Mesendoderm (in vitro differentiated cells): Measurements from ENCODE around the gene ANO4.
A peak's percentile ranks its signal among the peaks of the same experiment; 100 is the strongest.

ENCODE experiments used
- DNase-seq: peaks from one replicate; pipeline ENCODE4 v3.0.0; 2013
- H2AK5ac ChIP-seq: 2 replicates; pipeline ENCODE4 v1.6.1; 2013; ENCODE audit warnings: low read length, inconsistent platforms
- H2BK120ac ChIP-seq: 2 replicates; pipeline ENCODE4 v1.6.1; 2013; ENCODE audit warnings: low read depth, mild to moderate bottlenecking, low read length, moderate library complexity, mixed read lengths
- H2BK15ac ChIP-seq: replicated peaks from 2 replicates; pipeline ENCODE4 v1.6.1; 2013; ENCODE audit warnings: low read depth, mild to moderate bottlenecking, moderate library complexity
- H2BK5ac ChIP-seq: 2 replicates; pipeline ENCODE4 v1.6.1; 2013; ENCODE audit warnings: low read length, inconsistent platforms
- H3K18ac ChIP-seq: 2 replicates; pipeline ENCODE4 v1.6.1; 2013; ENCODE audit warnings: mild to moderate bottlenecking, low read length, mixed read lengths
- H3K23ac ChIP-seq: one replicate; pipeline ENCODE4 v1.6.1; 2013; ENCODE audit warnings: low read length
- H3K27ac ChIP-seq: 2 replicates; pipeline ENCODE4 v1.5.1; 2013; ENCODE audit warnings: low read depth, mild to moderate bottlenecking, inconsistent platforms, low read length, moderate library complexity
- H3K27me3 ChIP-seq: 2 replicates; pipeline ENCODE4 v1.6.1; 2013; ENCODE audit warnings: low read length, control low read depth, mild to moderate bottlenecking, inconsistent platforms; ENCODE audit not compliant: insufficient read depth, poor library complexity
- H3K36me3 ChIP-seq: 2 replicates; pipeline ENCODE4 v1.6.1; 2013; ENCODE audit warnings: low read length, inconsistent platforms; ENCODE audit not compliant: control insufficient read depth, insufficient read depth
- H3K4ac ChIP-seq: one replicate; pipeline ENCODE4 v1.6.1; 2013; ENCODE audit warnings: low read depth, mild to moderate bottlenecking, low read length, moderate library complexity
- H3K4me1 ChIP-seq: 2 replicates; pipeline ENCODE4 v1.6.1; 2013; ENCODE audit warnings: low read depth, low read length, inconsistent platforms; ENCODE audit not compliant: control insufficient read depth
- H3K4me2 ChIP-seq: 2 replicates; pipeline ENCODE4 v1.6.1; 2013; ENCODE audit warnings: low read length
- H3K4me3 ChIP-seq: 2 replicates; pipeline ENCODE4 v1.5.1; 2013; ENCODE audit warnings: mild to moderate bottlenecking, low read length
- H3K56ac ChIP-seq: one replicate; pipeline ENCODE4 v1.6.1; 2013; ENCODE audit warnings: low read length
- H3K79me1 ChIP-seq: 2 replicates; pipeline ENCODE4 v1.6.1; 2013; ENCODE audit warnings: low read length, inconsistent platforms
- H3K79me2 ChIP-seq: 2 replicates; pipeline ENCODE4 v1.6.1; 2013; ENCODE audit warnings: mild to moderate bottlenecking, low read length; ENCODE audit not compliant: control insufficient read depth, insufficient read depth
- H3K9ac ChIP-seq: 2 replicates; pipeline ENCODE4 v1.6.1; 2013; ENCODE audit warnings: low read length, inconsistent platforms
- H4K5ac ChIP-seq: one replicate; pipeline ENCODE4 v1.6.1; 2013; ENCODE audit warnings: low read length
- H4K8ac ChIP-seq: one replicate; pipeline ENCODE4 v1.6.1; 2013; ENCODE audit warnings: low read depth, mild to moderate bottlenecking, control low read depth, low read length, moderate library complexity
- WGBS: extraction: QIAGEN DNeasy Blood & Tissue Kit; methylation state at CpG from one replicate; pipeline ENCODE4 v1.1.7; 2013; ENCODE audit warnings: low lambda C conversion rate, missing lambda C conversion rate; ENCODE audit not compliant: insufficient coverage; ENCODE audit errors: extremely low coverage; 5-methylcytosine and 5-hydroxymethylcytosine counted together

Gene ANO4

DNA sequence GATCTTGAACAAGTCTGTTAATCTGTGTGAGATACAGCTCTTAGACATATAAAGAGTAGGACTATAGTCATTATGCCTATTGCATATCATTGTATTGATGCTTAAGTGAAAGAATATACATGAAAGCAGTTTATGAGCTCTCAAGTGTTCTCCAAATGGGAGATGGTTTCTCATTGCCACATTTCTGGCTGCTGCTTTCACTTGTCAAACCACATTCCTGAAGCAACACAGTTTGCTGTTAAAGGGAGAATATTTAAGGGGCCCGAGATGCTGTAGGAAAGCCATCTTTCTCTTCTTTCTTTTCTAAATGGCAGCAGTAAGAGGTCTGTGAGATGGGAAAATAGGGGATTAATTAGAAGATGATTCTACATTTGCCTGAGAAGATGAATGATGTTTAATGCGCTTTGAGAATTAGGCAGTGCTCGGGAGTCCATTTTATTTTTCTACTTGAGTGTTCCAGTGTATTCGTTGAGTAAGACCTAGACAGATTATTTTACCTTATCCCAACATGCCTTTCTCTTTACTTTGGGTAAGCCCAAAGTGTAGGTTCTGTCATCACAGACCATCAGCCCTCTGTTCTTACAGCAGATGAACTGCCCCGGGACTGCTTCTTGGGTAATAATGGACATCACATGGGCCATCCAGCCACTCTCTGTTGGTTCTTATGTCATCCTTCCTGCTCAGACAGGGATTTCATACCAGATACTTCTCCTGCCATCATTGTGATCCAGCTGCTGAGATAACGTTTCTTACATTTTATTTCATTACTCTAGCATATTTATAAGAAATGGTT, 35.6 kb downstream of the ANO4 start:
- Histone ChIP-seq H3K36me3 (no peaks in the 10 kb centered on the region), H4K8ac (no peak overlapping the region), H2AK5ac (no peak overlapping the region), H2BK120ac (no peak overlapping the region), H3K56ac (no peak overlapping the region), H3K18ac (no peak overlapping the region), H3K4ac (no peak overlapping the region), H3K4me2 (no peak overlapping the region), H3K23ac (no peak overlapping the region), H3K79me1 (no peaks in the 10 kb centered on the region), H3K27ac (no peak overlapping the region), H3K4me1 (no peaks in the 10 kb centered on the region), H3K4me3 (no peak overlapping the region), H3K27me3 (no peaks in the 10 kb centered on the region), H3K79me2 (no peaks in the 10 kb centered on the region), H3K9ac (no peak overlapping the region), H2BK5ac (no peak overlapping the region), H2BK15ac (no peak overlapping the region), H4K5ac (no peak overlapping the region)
- DNase-seq, result peak; percentile 45
- WGBS, result no CpG with 5 or more reads among the region's 6 CpGs

DNA sequence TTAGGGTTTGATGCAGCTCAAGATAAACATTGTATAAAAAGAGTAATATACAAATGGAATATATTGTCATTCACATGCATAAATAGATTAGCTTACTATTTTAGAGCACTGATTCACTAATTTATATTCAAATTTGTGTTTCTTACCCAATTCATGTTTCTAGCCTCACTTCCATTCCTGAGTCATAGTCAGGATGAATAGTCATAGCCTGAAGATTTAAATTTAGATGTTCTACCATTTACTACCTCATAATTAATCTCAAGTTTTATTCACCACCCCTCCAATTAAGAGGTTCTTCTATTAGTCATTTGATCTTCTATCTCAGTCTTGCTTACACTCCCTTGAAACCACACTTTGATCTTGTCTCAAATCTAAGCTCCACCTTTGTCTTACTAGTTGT, 38.7 kb downstream of the ANO4 start:
- Histone ChIP-seq H3K9ac (no peak overlapping the region), H4K5ac (no peak overlapping the region), H3K4ac (no peak overlapping the region), H3K23ac (no peak overlapping the region), H3K4me2 (no peak overlapping the region), H3K56ac (no peak overlapping the region), H2BK5ac (no peak overlapping the region), H4K8ac (no peak overlapping the region), H3K79me2 (no peaks in the 10 kb centered on the region), H2BK15ac (no peak overlapping the region), H3K79me1 (no peaks in the 10 kb centered on the region), H3K27ac (no peak overlapping the region), H3K4me1 (no peaks in the 10 kb centered on the region), H3K36me3 (no peaks in the 10 kb centered on the region), H2BK120ac (no peak overlapping the region), H2AK5ac (no peak overlapping the region), H3K4me3 (no peak overlapping the region), H3K27me3 (no peaks in the 10 kb centered on the region), H3K18ac (no peak overlapping the region)
- no peak for DNase-seq

DNA sequence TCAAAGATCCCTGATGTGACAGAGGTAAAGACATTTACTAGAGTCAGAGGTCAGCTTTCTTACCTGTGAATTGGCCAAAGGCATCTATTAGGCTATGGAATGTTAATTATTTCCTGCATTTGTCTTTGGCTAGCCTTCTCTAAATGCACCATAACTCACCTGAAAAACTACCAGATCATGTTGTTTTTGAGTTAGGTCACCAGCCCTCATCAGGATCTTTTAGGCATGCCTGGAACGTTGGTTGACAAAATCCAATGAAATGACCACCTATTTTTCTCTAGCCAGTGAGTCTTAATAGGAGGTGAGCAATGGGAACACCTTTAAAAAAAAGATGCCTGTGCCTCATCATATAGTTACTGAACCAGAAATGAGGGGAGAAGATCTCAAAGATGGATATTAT, 46.2 kb downstream of the ANO4 start:
- Histone ChIP-seq H3K4me2 (no peak overlapping the region), H4K8ac (no peak overlapping the region), H4K5ac (no peak overlapping the region), H3K27me3 (no peaks in the 10 kb centered on the region), H3K23ac (no peak overlapping the region), H3K4ac (no peak overlapping the region), H2BK120ac (no peak overlapping the region), H3K9ac (no peak overlapping the region), H3K4me1 (no peaks in the 10 kb centered on the region), H2AK5ac (no peak overlapping the region), H3K18ac (no peak overlapping the region), H3K79me1 (no peaks in the 10 kb centered on the region), H3K36me3 (no peaks in the 10 kb centered on the region), H2BK5ac (no peak overlapping the region), H2BK15ac (no peak overlapping the region), H3K4me3 (no peak overlapping the region), H3K79me2 (no peaks in the 10 kb centered on the region), H3K56ac (no peak overlapping the region), H3K27ac (no peak overlapping the region)
- peak; percentile 14 for DNase-seq
- no CpG with 5 or more reads among the region's 1 CpG for WGBS

DNA sequence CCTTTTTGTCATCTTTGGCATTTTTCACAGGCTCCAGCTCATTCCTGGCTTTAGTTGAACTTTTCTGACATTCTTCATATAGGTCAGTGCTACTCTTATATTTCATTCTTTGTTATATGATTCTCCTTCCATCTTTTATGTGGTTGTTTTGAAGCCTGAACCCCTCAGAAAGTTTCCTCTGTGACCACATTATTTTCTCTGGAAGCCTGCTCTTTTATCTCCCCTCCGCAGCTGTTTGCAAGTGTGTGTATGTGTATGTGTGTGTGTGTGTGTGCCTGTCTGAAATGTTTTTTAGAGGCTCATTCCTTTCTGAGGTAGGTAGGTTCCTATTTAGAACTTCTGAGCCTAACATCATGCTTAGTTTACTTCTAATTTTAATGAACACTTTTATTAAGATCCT, 47.6 kb downstream of the ANO4 start:
- WGBS, result no CpG with 5 or more reads among the region's 1 CpG
- Histone ChIP-seq H2BK15ac (no peak overlapping the region), H3K79me2 (no peaks in the 10 kb centered on the region), H3K4me2 (no peak overlapping the region), H2AK5ac (no peak overlapping the region), H4K8ac (no peak overlapping the region), H3K79me1 (no peaks in the 10 kb centered on the region), H3K9ac (no peak overlapping the region), H4K5ac (no peak overlapping the region), H3K4me3 (no peak overlapping the region), H3K18ac (no peak overlapping the region), H3K23ac (no peak overlapping the region), H3K4me1 (no peaks in the 10 kb centered on the region), H3K36me3 (no peaks in the 10 kb centered on the region), H3K56ac (no peak overlapping the region), H2BK5ac (no peak overlapping the region), H3K27me3 (no peaks in the 10 kb centered on the region), H3K4ac (no peak overlapping the region), H2BK120ac (no peak overlapping the region), H3K27ac (no peak overlapping the region)
- DNase-seq, result no peak

DNA sequence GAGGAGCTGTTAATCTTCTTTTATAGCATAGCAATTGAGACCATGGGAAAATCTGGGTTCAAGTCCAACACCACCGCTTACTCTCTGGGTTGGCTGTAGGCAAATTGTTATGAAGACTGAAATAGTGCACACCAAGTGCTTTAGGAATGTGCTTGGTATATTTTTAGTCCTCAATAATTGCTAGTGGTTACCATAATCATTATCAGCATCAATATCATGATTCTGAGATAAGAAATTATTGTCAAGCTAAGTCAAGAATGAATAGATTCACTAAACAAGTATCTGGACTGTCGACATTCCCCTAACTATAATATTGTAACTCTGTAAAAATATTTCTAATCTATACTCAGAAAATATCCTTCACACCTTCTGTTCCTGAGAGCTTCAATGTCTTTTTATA, 48.5 kb downstream of the ANO4 start:
- Histone ChIP-seq H3K4me3 (no peak overlapping the region), H3K27me3 (no peaks in the 10 kb centered on the region), H3K79me1 (no peaks in the 10 kb centered on the region), H3K23ac (no peak overlapping the region), H2BK5ac (no peak overlapping the region), H3K27ac (no peak overlapping the region), H3K9ac (no peak overlapping the region), H4K5ac (no peak overlapping the region), H3K79me2 (no peaks in the 10 kb centered on the region), H3K56ac (no peak overlapping the region), H4K8ac (no peak overlapping the region), H2BK15ac (no peak overlapping the region), H3K4me1 (no peaks in the 10 kb centered on the region), H2BK120ac (no peak overlapping the region), H3K18ac (no peak overlapping the region), H3K4me2 (no peak overlapping the region), H3K4ac (no peak overlapping the region), H2AK5ac (no peak overlapping the region), H3K36me3 (no peaks in the 10 kb centered on the region)
- no peak for DNase-seq
- no CpG with 5 or more reads among the region's 2 CpGs for WGBS

DNA sequence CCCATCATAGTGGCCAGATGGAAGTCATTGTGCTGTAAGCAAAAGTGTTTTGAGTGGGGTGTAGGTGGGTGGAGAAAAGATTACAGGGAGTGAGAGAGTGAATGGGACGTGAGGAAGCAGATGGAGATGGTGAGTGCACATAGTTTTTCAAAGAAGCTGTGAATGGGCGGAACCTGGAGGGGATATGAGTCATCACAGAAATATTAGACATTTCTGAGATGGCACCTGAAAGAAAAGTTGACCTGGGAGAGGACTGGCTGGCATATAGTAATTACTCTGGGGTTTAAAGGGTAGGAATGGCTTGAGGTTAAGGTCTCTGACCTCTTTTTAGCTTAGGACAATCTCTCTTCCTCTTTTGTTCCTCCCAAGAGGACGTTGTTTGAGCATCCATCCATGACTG, 50.5 kb downstream of the ANO4 start:
- no CpG with 5 or more reads among the region's 3 CpGs for WGBS
- no peak for DNase-seq
- H3K23ac ChIP-seq, result no peak overlapping the region

More for the DNA sequence above, 50.5 kb downstream of the ANO4 start:
- no peak overlapping the region for H3K9ac ChIP-seq
- no peak overlapping the region for H3K4me2 ChIP-seq
- H4K8ac ChIP-seq, result no peak overlapping the region
- no peak overlapping the region for H2AK5ac ChIP-seq
- H2BK120ac ChIP-seq, result no peak overlapping the region
- H3K18ac ChIP-seq, result no peak overlapping the region
- H3K4me3 ChIP-seq, result no peak overlapping the region
- no peak overlapping the region for H2BK15ac ChIP-seq
- H2BK5ac ChIP-seq, result no peak overlapping the region
- no peaks in the 10 kb centered on the region for H3K27me3 ChIP-seq
- H3K4me1 ChIP-seq, result no peaks in the 10 kb centered on the region
- H3K36me3 ChIP-seq, result no peaks in the 10 kb centered on the region
- no peak overlapping the region for H3K4ac ChIP-seq
- no peak overlapping the region for H3K27ac ChIP-seq
- no peaks in the 10 kb centered on the region for H3K79me2 ChIP-seq
- H4K5ac ChIP-seq, result no peak overlapping the region
- no peaks in the 10 kb centered on the region for H3K79me1 ChIP-seq
- no peak overlapping the region for H3K56ac ChIP-seq
